Mammary epithelial cell (primary cell): ENCODE results near the gene SLCO4A1.

Experiments
- CTCF ChIP-seq, 2 donors: IDR thresholded peaks in 1 of 2; conservative IDR thresholded peaks in 1 of 2; 2 replicates each; pipeline ENCODE4 v1.5.1; 2011 to 2012; ENCODE audit warnings: inconsistent platforms in 2 of 2, low read length in 2 of 2, mild to moderate bottlenecking in 2 of 2, control low read depth in 1 of 2, low read depth in 1 of 2; ENCODE audit not compliant: insufficient read depth in 1 of 2; ENCODE audit errors: extremely low read depth in 1 of 2
- EZH2 ChIP-seq: IDR thresholded peaks from 2 replicates; pipeline ENCODE4 v1.6.1; 2012; ENCODE audit warnings: low read length, inconsistent platforms, borderline replicate concordance

GRCh38 chr20:62638055-62638570 lies 4.2 kb upstream of the SLCO4A1 start:
- TF ChIP-seq CTCF (conservative IDR thresholded peaks at IDR 0.05 in 1 of 2, IDR thresholded peaks at IDR 0.05 in 1 of 2; ENCODE audit: extremely low read depth in 1 of 2, insufficient read depth in 1 of 2, low read depth in 1 of 2, low read length in 2 of 2) (no peak), EZH2 (no peak)
